GM19324 (cell line): ENCODE results near the gene PRKAG1.

Experiments used
- ATAC-seq: cut with Tn5 transposase; IDR thresholded peaks from one replicate; pipeline ENCODE4 v1.9.1; 2021; ENCODE audit warnings: mild to moderate bottlenecking, moderate library complexity; ENCODE audit not compliant: unreplicated experiment, low FRiP score

PRKAG1 gene

GRCh38 chr12:49032679-49033447 is 14.3 kb upstream of the PRKAG1 start:
- ATAC-seq, result no peak

DNA sequence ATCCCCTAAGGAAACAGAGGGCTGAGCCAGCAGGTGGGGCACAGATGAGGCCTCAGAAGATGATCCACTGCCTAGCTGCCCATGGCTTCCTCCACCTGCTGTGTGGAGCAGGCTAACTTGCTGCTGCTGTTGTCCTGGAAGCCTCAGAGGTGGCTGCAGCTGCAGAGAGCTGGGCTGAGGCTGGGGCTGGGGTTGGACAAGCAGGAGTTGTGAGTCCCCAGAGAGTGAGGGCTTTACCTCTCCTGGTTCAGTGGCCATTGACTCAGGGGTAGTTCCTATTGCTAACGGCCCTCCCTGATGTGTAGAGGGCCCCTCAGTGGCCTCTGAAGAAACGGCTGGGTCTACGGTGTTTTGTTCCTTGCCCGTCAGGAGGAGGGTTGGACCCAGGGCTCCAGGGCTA is 13.7 kb upstream of the PRKAG1 start:
- no peak for ATAC-seq

- no peak for ATAC-seq
Observed at GRCh38 chr12:49031573-49032161, 13.1 kb upstream of the PRKAG1 start.

- ATAC-seq, result no peak
Observed at GRCh38 chr12:49030714-49031572, 12.4 kb upstream of the PRKAG1 start.

DNA sequence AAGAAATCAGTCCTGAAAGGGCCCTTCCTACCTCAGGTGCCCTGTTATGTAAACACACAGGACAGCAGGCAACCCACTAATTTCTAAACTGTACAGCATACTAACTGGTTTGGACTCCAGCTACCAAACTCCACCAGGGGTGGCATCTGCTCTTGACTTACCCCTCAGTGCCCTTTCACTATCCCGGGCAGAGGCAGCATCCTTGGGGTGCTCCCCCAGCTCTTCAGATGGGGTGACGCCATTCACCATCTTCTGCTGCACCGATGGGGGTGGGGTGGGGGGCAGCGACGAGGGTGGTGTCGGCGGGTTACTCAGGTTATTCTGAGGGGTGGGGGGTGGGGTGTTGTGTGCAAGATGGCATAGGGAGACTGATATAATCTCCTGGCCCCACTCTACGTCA is 11.5 kb upstream of the PRKAG1 start:
- no peak for ATAC-seq

GRCh38 chr12:49028666-49029275 is 10.2 kb upstream of the PRKAG1 start:
- ATAC-seq, result no peak

GRCh38 chr12:49027846-49028555 is 9.4 kb upstream of the PRKAG1 start:
- ATAC-seq, result no peak

DNA sequence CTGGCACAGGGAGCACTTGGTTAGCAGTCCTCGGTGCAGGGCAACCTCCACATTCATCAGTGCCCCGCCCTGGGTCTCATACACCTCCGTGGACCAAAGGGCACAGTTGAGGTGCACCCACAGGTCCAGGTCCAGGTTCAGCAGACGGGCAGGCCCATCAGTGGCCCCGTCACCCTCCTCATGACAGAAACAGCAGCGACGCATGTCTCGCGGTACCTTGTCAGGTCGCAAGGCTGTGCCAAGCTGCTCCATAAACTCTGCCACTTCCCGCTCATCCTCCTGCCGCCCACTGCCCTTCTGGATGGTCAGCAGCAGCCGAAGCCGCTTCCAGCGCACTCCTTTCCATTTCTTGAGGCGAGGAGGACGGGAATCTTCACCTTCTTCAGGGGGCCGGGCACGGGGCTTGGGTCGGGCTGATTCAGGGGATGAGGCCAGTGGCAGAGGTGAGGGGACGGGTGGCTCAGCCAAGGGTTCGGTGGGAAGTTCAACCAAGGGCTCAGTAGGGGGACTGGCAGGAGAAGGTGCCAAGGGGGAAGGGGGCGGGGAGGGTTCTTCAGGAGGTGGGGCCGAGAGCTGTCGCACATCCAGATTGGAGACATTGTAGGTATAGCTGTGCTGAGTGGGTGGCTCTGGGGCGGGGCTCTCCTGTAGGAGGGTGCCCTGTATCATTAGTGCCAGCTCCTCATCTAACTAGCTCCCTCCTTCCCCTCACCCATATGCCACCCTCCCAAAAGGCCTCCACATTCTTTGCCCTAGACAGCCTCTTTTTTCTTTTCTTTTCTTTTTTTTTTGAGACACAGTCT is 8.3 kb upstream of the PRKAG1 start:
- no peak for ATAC-seq

DNA sequence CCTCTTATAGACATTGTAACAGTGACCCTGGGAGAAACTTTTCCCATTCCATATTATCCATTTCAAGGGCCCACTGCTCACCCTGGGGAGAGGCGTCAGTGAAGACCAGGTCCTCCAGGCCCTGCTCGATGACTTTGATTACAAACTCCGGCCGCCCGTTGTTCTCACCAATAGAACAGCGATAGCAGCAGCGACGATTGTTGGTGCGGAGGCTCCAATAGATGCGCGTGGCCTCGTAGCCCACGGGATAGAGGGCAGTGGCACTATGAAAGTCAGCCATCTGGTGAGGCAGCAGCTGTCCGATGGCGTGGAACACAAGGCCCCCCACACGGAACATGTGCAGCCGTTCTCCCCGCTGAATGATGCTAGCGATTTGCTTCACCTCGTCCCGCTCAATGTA is 7.5 kb upstream of the PRKAG1 start:
- no peak for ATAC-seq

- ATAC-seq, result no peak
Observed at GRCh38 chr12:49025463-49025862, 6.9 kb upstream of the PRKAG1 start.

DNA sequence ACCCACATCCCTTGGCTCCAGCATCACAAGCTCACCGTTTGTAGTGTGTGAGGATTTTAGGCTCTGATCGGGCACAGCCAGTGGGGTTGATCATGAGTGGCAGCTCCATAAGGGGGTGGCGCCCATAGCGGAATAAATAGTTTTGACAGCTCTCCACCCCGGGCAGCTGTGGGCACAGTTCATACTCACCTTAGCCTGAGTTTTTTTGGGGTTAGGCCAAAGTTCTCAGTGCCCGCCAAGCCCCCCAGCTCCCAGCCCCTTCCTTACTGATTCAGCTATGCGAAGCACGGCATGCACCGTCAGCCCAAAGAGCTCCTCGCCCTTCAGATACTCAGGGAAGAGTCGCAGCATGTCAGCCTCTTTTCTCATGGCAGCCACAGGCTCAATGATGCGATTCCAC is 6.0 kb upstream of the PRKAG1 start:
- ATAC-seq, result no peak

DNA sequence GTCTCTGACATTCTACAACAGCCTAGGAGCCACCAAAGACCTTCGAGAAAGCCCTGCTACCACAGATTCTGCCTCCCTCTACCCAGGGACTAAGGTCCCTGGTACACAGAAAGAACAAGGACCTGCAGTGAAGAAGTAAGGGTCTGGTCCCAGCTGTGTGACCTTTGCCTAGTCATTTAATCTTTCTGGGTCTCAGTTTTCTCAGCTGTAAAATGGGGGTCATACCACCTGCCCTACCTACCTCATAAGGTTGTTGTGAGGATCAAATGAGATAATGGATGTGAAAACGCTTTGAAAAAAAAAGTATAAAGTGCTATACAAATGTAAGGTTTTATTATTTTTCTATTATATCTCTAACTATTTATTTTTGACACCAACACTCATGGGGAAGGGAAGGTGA is 5.2 kb upstream of the PRKAG1 start:
- no peak for ATAC-seq

DNA sequence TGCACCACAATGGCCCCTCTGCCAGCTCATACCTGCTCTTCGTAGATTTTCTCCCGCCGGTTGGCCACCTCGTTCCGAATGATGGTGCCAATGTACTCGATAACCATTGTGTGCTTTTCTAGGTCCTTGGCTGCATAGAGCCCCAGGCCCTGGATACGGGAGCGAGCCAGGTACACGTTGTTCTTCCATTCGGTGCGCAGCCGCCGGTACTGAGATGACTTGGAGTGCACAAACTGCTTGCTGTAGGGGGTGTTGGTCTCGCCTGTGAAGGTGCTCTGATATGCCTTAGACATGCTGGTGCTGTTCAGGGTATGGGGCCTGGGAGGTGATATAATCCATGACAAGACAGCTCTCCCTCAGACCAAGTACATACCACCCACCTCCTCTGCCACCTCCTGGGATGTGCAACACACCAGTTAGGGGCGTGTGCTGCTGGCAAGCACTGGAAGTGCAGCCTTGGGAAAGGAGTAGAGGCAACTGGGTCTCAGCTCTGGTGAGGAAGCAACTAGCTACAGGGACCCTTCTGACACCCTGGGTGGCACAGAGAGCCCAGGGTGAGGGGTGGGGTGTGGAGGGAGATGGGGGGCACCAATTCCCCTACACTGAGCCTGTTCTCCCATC is 4.1 kb upstream of the PRKAG1 start:
- no peak for ATAC-seq

DNA sequence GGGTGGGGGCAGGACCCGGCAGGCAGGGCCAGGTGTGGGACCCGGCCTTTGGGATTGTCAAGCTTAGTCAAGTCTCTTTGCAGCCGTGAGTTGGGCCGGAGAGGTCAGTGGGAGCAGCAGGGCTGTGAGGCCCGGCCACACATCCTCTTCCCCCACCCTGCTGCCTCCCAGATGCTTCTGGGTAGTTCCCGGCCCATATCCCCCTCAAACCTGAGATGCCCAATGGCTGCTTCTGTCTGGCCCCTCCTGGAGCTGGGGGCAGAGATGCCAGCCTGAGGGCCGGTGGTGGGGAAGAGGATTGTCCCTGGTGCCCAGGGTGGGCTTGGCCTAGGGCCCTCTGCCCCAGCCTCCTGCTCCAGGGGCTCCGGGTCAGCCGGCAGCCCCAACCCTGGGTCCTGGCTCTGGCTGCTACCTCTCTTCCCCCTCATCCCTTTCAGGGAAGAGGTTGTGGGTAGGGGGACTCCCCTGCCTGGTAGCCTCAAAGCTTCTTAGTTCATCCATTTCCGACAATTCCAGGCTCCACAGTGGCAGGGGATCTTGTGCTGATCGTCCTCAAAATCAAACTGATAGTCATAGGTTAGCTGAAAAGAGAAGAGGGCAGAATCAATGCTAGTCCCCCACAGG is 2.8 kb upstream of the PRKAG1 start:
- ATAC-seq, result no peak

GRCh38 chr12:49020441-49020840 is 1.9 kb upstream of the PRKAG1 start:
- no peak for ATAC-seq

DNA sequence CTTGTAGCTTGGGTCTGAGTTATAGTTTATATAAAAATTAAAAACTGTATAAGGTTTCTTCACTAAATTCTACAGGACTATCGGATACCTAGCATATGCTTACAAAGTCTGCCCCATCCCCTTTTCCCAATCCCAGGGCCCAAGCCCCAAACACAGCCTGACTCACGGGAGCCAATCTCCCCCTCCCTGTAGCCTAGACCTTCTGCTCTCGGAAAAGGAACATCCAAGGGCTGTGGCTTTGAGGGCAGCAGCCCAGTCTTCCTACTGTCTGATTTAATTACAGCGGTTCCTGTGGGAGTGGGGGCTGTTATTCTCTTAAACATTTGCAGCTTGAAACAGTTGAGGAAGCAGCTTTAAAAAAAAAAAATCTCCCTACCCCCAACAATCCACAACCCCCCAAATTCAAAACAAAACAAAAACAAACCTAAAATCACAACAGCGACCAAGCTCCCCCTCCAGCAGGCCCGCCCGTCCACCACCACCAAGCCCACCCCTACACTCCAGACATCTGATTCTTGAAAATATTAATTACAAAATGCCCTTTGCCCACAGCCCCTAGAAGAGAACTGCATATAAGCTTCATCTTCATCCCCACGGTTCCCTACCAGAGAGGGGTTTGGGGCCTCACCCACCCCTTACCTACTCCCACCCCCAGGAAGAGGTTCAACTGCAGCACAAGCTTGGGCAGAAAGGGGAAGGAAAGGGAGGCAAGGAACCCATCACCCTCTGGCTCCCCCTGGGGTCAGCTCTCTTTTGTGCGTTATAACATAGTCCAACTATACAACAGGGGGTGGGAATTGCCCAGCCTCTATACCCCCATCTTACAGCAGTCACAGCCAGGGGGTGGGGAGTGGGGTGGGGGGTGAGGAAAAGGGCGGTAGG is 1.1 kb upstream of the PRKAG1 start:
- no peak for ATAC-seq

DNA sequence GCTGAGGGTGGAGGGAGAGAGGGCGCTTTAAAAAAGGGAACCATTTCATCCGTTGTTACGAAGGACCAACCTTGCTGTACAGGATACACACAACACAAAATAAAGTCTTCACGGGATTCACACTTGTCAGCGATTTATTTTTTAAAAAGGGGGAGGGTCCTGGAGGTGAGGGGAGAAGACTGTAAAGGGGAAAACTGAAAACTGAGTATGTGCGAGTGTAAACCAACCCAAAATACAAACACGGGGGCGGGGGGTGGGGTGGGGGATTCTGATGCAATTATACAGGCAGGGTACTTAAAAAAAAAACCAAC is 499 bp upstream of the PRKAG1 start:
- peak; percentile 19 for ATAC-seq

DNA sequence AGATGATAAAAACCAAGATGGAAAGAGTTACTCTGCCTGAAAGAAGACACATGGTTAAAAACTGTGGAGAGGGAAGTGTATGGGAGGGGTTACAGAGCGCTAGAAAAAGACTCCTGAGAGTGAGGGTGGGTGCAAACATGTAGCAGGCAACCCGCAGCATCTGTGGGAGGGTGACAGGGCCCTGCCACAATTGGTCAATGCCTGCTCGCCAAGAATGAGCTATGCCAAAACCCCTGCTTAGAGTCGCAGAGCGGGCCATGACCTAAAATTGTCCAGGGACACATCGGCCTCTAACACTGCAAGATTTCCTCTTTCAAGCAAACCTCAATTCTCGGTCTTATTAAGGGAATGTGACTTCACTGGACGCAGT is 700 bp downstream of the PRKAG1 start:
- no peak for ATAC-seq
